ENCODE measurements around the gene MSGN1. TPM values are rescaled to one million over a fixed set of nuclear protein-coding genes. Genes with fewer than 3 reads are reported as not detected.

MSGN1 gene
- total and polyA plus RNA-seq, 12 donors, result not detected

- intact Hi-C loops (cut with DNase I), result loop anchor here in 9 of 10 donors (2.0 to 10.0 kb wide), 8 partner anchors 61 to 524 kb away; no protein-coding TSS in a partner anchor
Observed at GRCh38 chr2:17853799-17854198, 37.5 kb downstream of the MSGN1 start.

GRCh38 chr2:17857021-17857420, 40.8 kb downstream of the MSGN1 start:
- Histone ChIP-seq H3K4me3 (no peak overlapping the region), H3K4me1 (no peaks in the 10 kb centered on the region), H3K27me3 (peaks cover 0 to 23% (median 11%) of the 10 kb centered on the region in 7 donors), H3K9me3 (no peaks in the 10 kb centered on the region), H3K36me3 (no peaks in the 10 kb centered on the region), H3K27ac (no peak overlapping the region)
- intact Hi-C loops (cut with DNase I), result loop anchor here in 5 of 10 donors (5.0 to 10.0 kb wide), 4 partner anchors 58 to 520 kb away; no protein-coding TSS in a partner anchor
- TF ChIP-seq CTCF (IDR thresholded peaks at IDR 0.05), result no peak
- ATAC-seq (no peak), DNase-seq (no peak)
- 41 to 60% methylated on average over 3 of the region's 3 CpGs for WGBS, 2 donors

More at GRCh38 chr2:17853799-17854198, 37.5 kb downstream of the MSGN1 start:
- no peak for TF ChIP-seq CTCF (IDR thresholded peaks at IDR 0.05)
- no peak overlapping the region for H3K27ac ChIP-seq
- WGBS, 2 donors, result 62 to 72% methylated on average over 4 of the region's 4 CpGs
- H3K4me3 ChIP-seq, result no peak overlapping the region
- no peaks in the 10 kb centered on the region for H3K36me3 ChIP-seq
- H3K4me1 ChIP-seq, result no peaks in the 10 kb centered on the region
- H3K9me3 ChIP-seq, result no peaks in the 10 kb centered on the region
- DNase-seq, result no peak
- ATAC-seq, result no peak
- H3K27me3 ChIP-seq, result peaks cover 0 to 19% (median 6%) of the 10 kb centered on the region in 7 donors

GRCh38 chr2:17858064-17858463, 41.8 kb downstream of the MSGN1 start:
- no peaks in the 10 kb centered on the region for H3K36me3 ChIP-seq
- TF ChIP-seq CTCF (IDR thresholded peaks at IDR 0.05), result no peak
- WGBS, 2 donors, result 73 to 85% methylated on average over 1 of the region's 1 CpG

GRCh38 chr2:17863539-17863938, 47.3 kb downstream of the MSGN1 start:
- no peak overlapping the region for H3K4me3 ChIP-seq

More at GRCh38 chr2:17858064-17858463, 41.8 kb downstream of the MSGN1 start:
- no peak overlapping the region for H3K27ac ChIP-seq
- ATAC-seq, result no peak
- DNase-seq, result no peak
- intact Hi-C loops (cut with DNase I), result loop anchor here in 5 of 10 donors (5.0 to 10.0 kb wide), 4 partner anchors 57 to 519 kb away; no protein-coding TSS in a partner anchor
- H3K9me3 ChIP-seq, result no peaks in the 10 kb centered on the region
- H3K27me3 ChIP-seq, result peaks cover 0 to 23% (median 11%) of the 10 kb centered on the region in 7 donors
- no peak overlapping the region for H3K4me3 ChIP-seq
- no peaks in the 10 kb centered on the region for H3K4me1 ChIP-seq

More at GRCh38 chr2:17863539-17863938, 47.3 kb downstream of the MSGN1 start:
- Histone ChIP-seq H3K27ac (no peak overlapping the region), H3K4me1 (no peaks in the 10 kb centered on the region), H3K36me3 (no peaks in the 10 kb centered on the region), H3K9me3 (no peaks in the 10 kb centered on the region), H3K27me3 (peaks cover 0 to 15% (median 5%) of the 10 kb centered on the region in 7 donors)
- 63 to 76% methylated on average over 4 of the region's 4 CpGs for WGBS, 2 donors
- ATAC-seq (no peak), DNase-seq (no peak)
- no peak for TF ChIP-seq CTCF (IDR thresholded peaks at IDR 0.05)
- intact Hi-C loops (cut with DNase I), result no loop called here
